Duodenal mucosa (tissue), 2 donors: ENCODE measurements around the gene STX2.

Experiments
- H3K27ac ChIP-seq: one replicate; pipeline ENCODE4 v1.7.0; 2013; ENCODE audit warnings: low read depth, low read length
- H3K27me3 ChIP-seq, 2 donors: one replicate each; pipeline ENCODE4 v1.7.0; 2013; ENCODE audit warnings: low read length in 2 of 2, control low read depth in 1 of 2; ENCODE audit not compliant: insufficient read depth in 2 of 2, control insufficient read depth in 1 of 2
- H3K36me3 ChIP-seq, 2 donors: one replicate each; pipeline ENCODE4 v1.7.0; 2013; ENCODE audit warnings: low read length in 2 of 2, control low read depth in 1 of 2; ENCODE audit not compliant: insufficient read depth in 2 of 2, control insufficient read depth in 1 of 2
- H3K4me1 ChIP-seq, 2 donors: one replicate each; pipeline ENCODE4 v1.7.0; 2013; ENCODE audit warnings: low read length in 2 of 2, control low read depth in 1 of 2; ENCODE audit not compliant: insufficient read depth in 2 of 2, control insufficient read depth in 1 of 2
- H3K4me3 ChIP-seq, 2 donors: one replicate each; pipeline ENCODE4 v1.7.0; 2013; ENCODE audit warnings: low read length in 2 of 2, low read depth in 1 of 2
- H3K9ac ChIP-seq, 2 donors: one replicate each; pipeline ENCODE4 v1.7.0; 2013; ENCODE audit warnings: low read length in 2 of 2, low read depth in 1 of 2
- H3K9me3 ChIP-seq, 2 donors: one replicate each; pipeline ENCODE4 v1.7.0; 2013; ENCODE audit warnings: low read length in 2 of 2, control low read depth in 1 of 2; ENCODE audit not compliant: control insufficient read depth in 1 of 2

STX2 gene

DNA sequence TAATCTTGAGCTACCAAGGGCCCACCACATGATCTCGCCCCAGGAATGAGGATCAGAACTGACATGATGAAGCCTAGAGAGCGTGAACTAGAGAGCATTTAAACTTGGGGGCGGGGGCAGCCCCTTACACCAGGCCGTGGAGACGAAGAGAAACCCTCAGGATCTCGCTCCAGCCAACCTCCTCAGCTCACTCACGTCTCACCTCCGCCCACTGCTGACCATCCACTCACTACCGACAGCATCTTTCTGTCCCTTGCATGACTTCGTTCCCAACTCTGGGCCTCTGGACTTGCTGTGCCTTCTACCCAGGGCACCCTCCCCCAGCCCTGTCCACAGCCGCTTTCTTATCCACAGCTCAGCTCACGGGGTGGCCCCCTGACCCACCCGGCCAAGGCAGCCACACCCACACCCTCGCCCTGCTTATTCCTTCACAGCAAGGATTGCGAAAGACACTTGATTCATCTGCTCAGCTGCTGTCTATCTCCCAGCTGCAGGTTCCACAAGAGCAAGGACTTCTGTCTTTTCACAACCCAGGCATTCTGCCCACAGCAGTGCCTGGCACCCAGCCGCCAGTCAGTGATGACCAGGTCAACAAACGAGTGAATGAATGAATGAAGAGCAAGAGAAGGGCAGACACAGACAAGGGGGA is 6.4 kb downstream of the STX2 start:
- H3K9ac ChIP-seq = no peak overlapping the region
- H3K9me3 ChIP-seq = no peaks in the 10 kb centered on the region
- no peaks in the 10 kb centered on the region for H3K27me3 ChIP-seq
- H3K4me3 ChIP-seq = no peak overlapping the region
- no peaks in the 10 kb centered on the region for H3K36me3 ChIP-seq
- H3K27ac ChIP-seq = no peak overlapping the region
- H3K4me1 ChIP-seq = no peaks in the 10 kb centered on the region

- no peaks in the 10 kb centered on the region for H3K4me1 ChIP-seq
- no peak overlapping the region for H3K9ac ChIP-seq
- no peaks in the 10 kb centered on the region for H3K36me3 ChIP-seq
- H3K9me3 ChIP-seq = no peaks in the 10 kb centered on the region
- H3K27me3 ChIP-seq = no peaks in the 10 kb centered on the region
- no peak overlapping the region for H3K27ac ChIP-seq
- no peak overlapping the region for H3K4me3 ChIP-seq
Measured at GRCh38 chr12:130831876-130832405, 7.1 kb downstream of the STX2 start.

DNA sequence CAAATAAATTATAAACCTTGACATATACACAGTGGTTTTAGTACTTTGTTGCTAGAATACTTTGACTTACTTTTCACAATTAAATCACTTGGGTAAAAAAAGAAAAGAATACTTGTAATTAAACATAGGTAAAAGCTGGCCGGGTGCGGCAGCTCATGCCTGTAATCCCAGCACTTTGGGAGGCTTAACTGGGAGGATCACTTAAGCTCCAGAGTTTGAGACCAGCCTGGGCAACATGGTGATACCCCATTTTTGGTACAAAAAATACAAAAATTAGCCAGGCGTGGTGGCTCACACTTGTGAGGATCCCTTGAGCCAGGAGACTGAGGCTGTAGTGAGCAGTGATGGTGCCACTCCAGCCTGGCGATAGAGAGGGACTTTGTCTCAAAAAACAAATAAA is 7.8 kb downstream of the STX2 start:
- Histone ChIP-seq H3K4me3 (no peak overlapping the region), H3K9me3 (no peaks in the 10 kb centered on the region), H3K27me3 (no peaks in the 10 kb centered on the region), H3K9ac (no peak overlapping the region), H3K27ac (no peak overlapping the region), H3K36me3 (no peaks in the 10 kb centered on the region), H3K4me1 (no peaks in the 10 kb centered on the region)

GRCh38 chr12:130830246-130830551 is 8.9 kb downstream of the STX2 start:
- Histone ChIP-seq H3K9ac (no peak overlapping the region), H3K9me3 (no peaks in the 10 kb centered on the region), H3K4me3 (no peak overlapping the region), H3K4me1 (no peaks in the 10 kb centered on the region), H3K27ac (no peak overlapping the region), H3K36me3 (no peaks in the 10 kb centered on the region), H3K27me3 (no peaks in the 10 kb centered on the region)

DNA sequence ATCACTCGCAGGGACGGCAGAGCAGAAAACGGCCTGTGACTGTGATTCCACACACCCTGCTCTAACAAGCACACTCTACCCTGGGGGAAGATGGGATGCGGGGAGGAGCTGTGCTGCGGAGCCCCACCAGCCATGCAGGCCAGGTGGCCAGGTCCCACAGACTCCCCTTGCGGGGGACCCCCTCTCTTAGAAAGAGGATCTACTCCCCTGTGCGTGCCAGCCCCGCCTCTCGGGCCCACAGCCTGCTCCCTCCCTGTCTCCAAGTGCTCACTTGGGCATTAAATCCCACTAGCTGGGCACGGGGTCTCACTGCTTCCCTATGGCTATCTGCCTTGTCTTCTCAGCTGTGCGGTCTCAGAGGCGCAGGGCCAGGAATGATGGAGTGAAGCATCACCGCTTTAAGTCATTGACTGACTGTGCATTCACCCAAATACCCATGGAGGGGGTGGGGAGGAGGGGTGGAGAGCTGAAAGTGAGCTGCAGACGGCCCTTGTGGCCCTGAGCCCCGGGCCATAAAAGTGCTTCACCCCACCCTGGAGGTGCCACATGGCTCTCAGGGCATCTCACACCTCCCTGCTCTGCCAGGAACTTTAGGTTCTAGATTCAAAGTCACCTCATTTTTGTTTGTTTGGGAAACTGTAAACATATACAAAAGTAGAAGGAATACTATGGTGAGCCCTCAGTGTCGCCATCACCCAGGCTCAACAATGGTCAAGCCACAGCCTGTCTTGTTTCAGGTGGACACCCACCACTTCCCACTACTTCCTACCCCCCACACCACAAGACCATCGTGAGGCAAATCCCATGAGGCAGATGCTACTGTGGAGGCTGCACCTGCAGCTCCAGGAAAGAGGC is 9.4 kb downstream of the STX2 start:
- Histone ChIP-seq H3K9me3 (no peaks in the 10 kb centered on the region), H3K4me1 (no peaks in the 10 kb centered on the region), H3K27ac (no peak overlapping the region), H3K27me3 (no peaks in the 10 kb centered on the region), H3K9ac (no peak overlapping the region), H3K36me3 (no peaks in the 10 kb centered on the region), H3K4me3 (no peak overlapping the region)

DNA sequence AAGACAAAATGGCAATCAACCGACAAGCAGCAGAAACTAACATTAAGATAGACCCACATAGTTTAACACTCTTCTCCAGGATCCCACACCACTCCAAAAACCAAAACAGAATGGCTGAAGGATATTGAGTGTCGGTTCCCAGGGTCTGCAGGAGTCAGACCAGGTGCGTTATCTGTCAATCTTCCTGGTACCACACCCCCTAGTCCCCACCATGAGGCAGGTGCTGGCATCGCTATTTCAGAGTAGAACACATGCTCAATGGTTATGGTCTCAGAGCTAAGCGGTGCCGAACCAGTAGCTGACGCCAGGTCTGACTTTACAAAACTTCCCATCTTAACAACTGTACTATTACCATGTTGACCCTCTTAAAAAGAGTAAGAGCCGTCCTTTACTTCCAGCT is 10.2 kb downstream of the STX2 start:
- Histone ChIP-seq H3K9ac (no peak overlapping the region), H3K9me3 (no peaks in the 10 kb centered on the region), H3K27ac (no peak overlapping the region), H3K4me3 (no peak overlapping the region), H3K36me3 (no peaks in the 10 kb centered on the region), H3K27me3 (no peaks in the 10 kb centered on the region), H3K4me1 (no peaks in the 10 kb centered on the region)

DNA sequence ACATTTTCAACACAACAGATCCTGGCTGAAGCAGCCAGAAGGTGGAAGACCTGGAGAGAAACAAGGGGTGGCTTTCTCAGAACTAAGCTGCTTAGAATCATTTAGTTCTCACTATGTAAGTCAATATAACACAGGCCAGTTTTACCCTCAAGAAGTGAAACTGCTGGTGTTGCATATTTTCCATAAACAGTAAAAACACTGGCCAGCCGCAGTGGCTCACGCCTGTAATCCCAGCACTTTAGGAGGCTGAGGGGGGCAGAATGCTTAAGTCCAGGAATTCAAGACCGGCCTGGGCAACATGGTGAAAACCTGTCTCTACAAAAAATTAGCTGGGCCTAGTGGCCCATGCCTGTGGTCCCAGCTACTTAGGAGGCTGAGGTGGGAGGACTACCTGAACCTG is 11.6 kb downstream of the STX2 start:
- Histone ChIP-seq H3K27ac (no peak overlapping the region), H3K4me1 (no peaks in the 10 kb centered on the region), H3K36me3 (peaks cover 0 to 9% of the 10 kb centered on the region in 2 donors), H3K9me3 (no peaks in the 10 kb centered on the region), H3K4me3 (no peak overlapping the region), H3K27me3 (no peaks in the 10 kb centered on the region), H3K9ac (no peak overlapping the region)

DNA sequence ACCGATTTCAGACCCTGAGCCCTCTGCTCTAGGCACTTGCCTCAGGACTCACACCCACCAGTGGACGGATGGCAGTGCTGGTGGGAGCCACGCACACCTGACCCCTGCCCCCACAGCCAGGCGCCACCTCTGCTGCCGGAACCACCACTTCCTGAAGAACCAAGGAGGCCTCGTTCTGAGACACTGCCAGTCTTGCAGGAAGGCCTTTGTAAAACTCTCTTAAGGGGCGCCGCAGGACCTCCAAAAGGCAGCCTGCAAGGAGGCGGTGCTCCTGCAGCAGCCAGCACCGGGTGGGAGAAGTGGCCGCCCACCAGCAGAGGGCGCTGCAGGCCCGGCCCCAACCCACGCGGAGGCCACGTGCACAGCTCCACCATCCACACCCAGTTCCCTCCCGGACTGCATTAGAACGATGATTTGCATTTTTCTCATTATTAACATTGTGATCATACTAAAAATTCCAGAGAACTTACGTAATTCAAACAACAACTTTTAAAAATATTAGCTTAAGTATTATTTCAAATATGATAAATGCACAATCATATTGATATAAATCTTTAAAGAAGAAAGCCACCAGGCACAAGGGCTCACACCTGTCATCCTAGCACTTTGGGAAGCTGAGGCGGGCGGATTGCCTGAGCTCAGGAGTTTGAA is 12.8 kb downstream of the STX2 start:
- no peak overlapping the region for H3K4me3 ChIP-seq
- no peak overlapping the region for H3K9ac ChIP-seq
- H3K4me1 ChIP-seq = no peaks in the 10 kb centered on the region
- H3K9me3 ChIP-seq = no peaks in the 10 kb centered on the region
- H3K36me3 ChIP-seq = peaks cover 0 to 9% of the 10 kb centered on the region in 2 donors
- no peaks in the 10 kb centered on the region for H3K27me3 ChIP-seq
- H3K27ac ChIP-seq = no peak overlapping the region

- Histone ChIP-seq H3K4me3 (no peak overlapping the region), H3K27me3 (no peaks in the 10 kb centered on the region), H3K36me3 (peaks cover 0 to 9% of the 10 kb centered on the region in 2 donors), H3K9ac (no peak overlapping the region), H3K27ac (no peak overlapping the region), H3K4me1 (no peaks in the 10 kb centered on the region), H3K9me3 (no peaks in the 10 kb centered on the region)
Measured at GRCh38 chr12:130825771-130826150, 13.3 kb downstream of the STX2 start.

DNA sequence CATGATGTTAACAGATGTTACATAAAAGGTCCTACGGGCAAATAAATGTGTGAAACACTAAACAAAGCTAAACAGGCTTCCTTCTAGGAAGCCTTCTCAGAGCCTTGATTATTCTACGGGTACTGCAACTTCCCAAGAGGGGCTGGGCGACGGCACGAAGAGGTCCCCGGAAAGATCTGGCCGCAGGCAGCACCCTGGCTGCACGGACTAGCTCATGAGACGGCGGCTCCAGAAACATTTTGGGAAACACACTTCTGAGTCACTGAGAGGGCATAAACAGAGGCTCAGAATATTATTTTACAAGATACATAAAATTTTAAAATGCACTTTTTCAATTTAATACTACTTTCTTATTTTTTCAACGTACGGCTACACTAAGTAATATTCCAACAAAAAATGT is 19.4 kb downstream of the STX2 start:
- Histone ChIP-seq H3K9me3 (no peaks in the 10 kb centered on the region), H3K4me1 (peaks cover 0 to 6% of the 10 kb centered on the region in 2 donors), H3K27ac (no peak overlapping the region), H3K36me3 (peaks cover 0 to 9% of the 10 kb centered on the region in 2 donors), H3K27me3 (no peaks in the 10 kb centered on the region), H3K4me3 (no peak overlapping the region), H3K9ac (no peak overlapping the region)
